ENCODE results near the gene DCP1B. TPM values are rescaled to one million over a fixed set of nuclear protein-coding genes. Genes with fewer than 3 reads are reported as not detected.

DCP1B gene
- total and polyA plus RNA-seq, 2 donors (not counting 1 experiment from before 2014, with no cell fraction given): 12.3 to 18.0 TPM

GRCh38 chr12:2017546-2018337 lies 13.5 kb upstream of the DCP1B start:
- Histone ChIP-seq H3K4me1 (ENCODE audit: control insufficient read depth in 2 of 2, insufficient read depth in 2 of 2, low read length in 2 of 2) (no peaks in the 10 kb centered on the region), H3K4me2 (replicated peaks; ENCODE audit: low read depth, low read length, poor library complexity, severe bottlenecking) (no peak overlapping the region), H3K79me2 (ENCODE audit: control insufficient read depth, insufficient read depth, low read length) (no peaks in the 10 kb centered on the region), H3K9ac (ENCODE audit: low read length) (no peak overlapping the region), H3K4me3 (ENCODE audit: control extremely low read depth in 1 of 5, extremely low read depth in 1 of 5, insufficient read depth in 1 of 5, low read depth in 2 of 5, low read length in 4 of 5) (no peak overlapping the region), H4K20me1 (ENCODE audit: control insufficient read depth, insufficient read depth, low read length, poor library complexity, severe bottlenecking) (no peaks in the 10 kb centered on the region), H3K27me3 (replicated peaks in 1 of 4; ENCODE audit: control extremely low read depth in 1 of 4, control insufficient read depth in 3 of 4, insufficient read depth in 4 of 4, low read length in 3 of 4) (peaks cover 0 to 4% (median 0%) of the 10 kb centered on the region in 4 experiments), H3K9me3 (ENCODE audit: control extremely low read depth in 1 of 3, control insufficient read depth in 2 of 3, insufficient read depth in 1 of 3, low read length in 2 of 3) (peaks cover 0 to 3% (median 0%) of the 10 kb centered on the region in 3 donors), H3K36me3 (replicated peaks in 1 of 2; ENCODE audit: control extremely low read depth in 1 of 2, control insufficient read depth in 1 of 2, extremely low read depth in 1 of 2, insufficient read depth in 2 of 2, low read length in 1 of 2) (no peaks in the 10 kb centered on the region), H2AFZ (ENCODE audit: insufficient read depth, low read depth, low read length, poor library complexity, severe bottlenecking) (no peak overlapping the region), H3K27ac (ENCODE audit: low read length in 2 of 2) (no peak overlapping the region)
- Mint-ChIP-seq H3K4me3 (no peak overlapping the region), H3K27ac (no peak overlapping the region), H3K9me3 (ENCODE audit: insufficient read depth) (no peaks in the 10 kb centered on the region), H3K27me3 (peaks cover 12% of the 10 kb centered on the region), H3K4me1 (no peaks in the 10 kb centered on the region)
- ChIA-PET POLR2A (no interaction called here), CTCF (interaction anchor here (0.9 kb wide), 1 partner anchor 10 kb away, joined by 3 read pairs; no protein-coding TSS in a partner anchor)
- ATAC-seq (ENCODE audit: low read depth): no peak
- DNase-seq: no peak
- WGBS (ENCODE audit: insufficient coverage): 66% methylated on average over 7 of the region's 12 CpGs
- intact Hi-C loops (cut with micrococcal nuclease): no loop called here
- TF ChIP-seq, protein P1, sequence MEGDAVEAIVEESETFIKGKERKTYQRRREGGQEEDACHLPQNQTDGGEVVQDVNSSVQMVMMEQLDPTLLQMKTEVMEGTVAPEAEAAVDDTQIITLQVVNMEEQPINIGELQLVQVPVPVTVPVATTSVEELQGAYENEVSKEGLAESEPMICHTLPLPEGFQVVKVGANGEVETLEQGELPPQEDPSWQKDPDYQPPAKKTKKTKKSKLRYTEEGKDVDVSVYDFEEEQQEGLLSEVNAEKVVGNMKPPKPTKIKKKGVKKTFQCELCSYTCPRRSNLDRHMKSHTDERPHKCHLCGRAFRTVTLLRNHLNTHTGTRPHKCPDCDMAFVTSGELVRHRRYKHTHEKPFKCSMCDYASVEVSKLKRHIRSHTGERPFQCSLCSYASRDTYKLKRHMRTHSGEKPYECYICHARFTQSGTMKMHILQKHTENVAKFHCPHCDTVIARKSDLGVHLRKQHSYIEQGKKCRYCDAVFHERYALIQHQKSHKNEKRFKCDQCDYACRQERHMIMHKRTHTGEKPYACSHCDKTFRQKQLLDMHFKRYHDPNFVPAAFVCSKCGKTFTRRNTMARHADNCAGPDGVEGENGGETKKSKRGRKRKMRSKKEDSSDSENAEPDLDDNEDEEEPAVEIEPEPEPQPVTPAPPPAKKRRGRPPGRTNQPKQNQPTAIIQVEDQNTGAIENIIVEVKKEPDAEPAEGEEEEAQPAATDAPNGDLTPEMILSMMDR (IDR thresholded peaks at IDR 0.05): no peak
- TF ChIP-seq EZH2 (IDR thresholded peaks at IDR 0.05; ENCODE audit: borderline replicate concordance, insufficient read depth, low read depth, low read length, poor library complexity, severe bottlenecking): no peak

DNA sequence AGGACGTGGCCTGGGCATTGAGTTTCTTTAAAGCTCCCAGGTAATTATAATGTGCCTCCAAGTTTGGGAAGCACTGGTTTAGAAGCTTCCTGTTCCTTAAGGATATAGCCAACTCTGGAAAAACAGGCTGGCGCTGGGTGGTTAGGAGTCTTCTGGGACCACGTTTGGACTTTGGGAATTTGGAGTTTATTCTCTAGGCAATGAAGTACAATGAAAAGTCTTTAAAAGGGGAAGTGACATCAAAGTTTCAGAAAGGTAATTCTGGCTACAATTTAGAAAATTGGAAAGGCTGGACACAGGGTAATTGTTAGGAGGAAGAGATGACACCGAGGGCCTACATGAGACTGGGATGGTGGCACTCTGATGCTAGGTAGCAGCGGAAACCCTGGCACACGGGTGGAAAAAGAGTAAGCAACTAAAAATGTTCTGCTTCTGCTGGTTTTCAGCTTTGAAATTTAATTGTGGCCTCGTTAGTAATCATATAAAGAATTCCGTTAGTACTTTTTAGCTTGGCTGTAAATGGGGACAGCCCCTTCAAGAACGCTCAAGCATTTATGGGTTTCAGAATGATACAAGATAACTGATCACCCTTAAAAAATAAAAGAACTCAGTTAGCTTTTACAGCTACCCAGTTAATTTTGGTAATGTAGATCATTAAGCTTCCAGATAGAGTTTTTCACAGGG lies 12.7 kb upstream of the DCP1B start:
- DNase-seq (no peak), ATAC-seq (ENCODE audit: low read depth) (no peak)
- peaks cover 12% of the 10 kb centered on the region for H3K27me3 Mint-ChIP-seq
- ChIA-PET POLR2A (no interaction called here), CTCF (interaction anchor here (0.9 kb wide), 1 partner anchor 11 kb away, joined by 3 read pairs; no protein-coding TSS in a partner anchor)
- no peak overlapping the region for H3K27ac Mint-ChIP-seq
- intact Hi-C loops (cut with micrococcal nuclease): no loop called here
- H4K20me1 ChIP-seq (ENCODE audit: control insufficient read depth, insufficient read depth, low read length, poor library complexity, severe bottlenecking): no peaks in the 10 kb centered on the region
- no peak overlapping the region for H3K4me3 Mint-ChIP-seq
- no peak overlapping the region for H3K9ac ChIP-seq (ENCODE audit: low read length)
- no peaks in the 10 kb centered on the region for H3K4me1 Mint-ChIP-seq
- H3K27ac ChIP-seq (ENCODE audit: low read length in 2 of 2): no peak overlapping the region
- H3K9me3 ChIP-seq (ENCODE audit: control extremely low read depth in 1 of 3, control insufficient read depth in 2 of 3, insufficient read depth in 1 of 3, low read length in 2 of 3): peaks cover 0 to 2% (median 0%) of the 10 kb centered on the region in 3 donors
- no peak overlapping the region for H3K4me3 ChIP-seq (ENCODE audit: control extremely low read depth in 1 of 5, extremely low read depth in 1 of 5, insufficient read depth in 1 of 5, low read depth in 2 of 5, low read length in 4 of 5)
- 86% methylated on average over 6 of the region's 9 CpGs for WGBS (ENCODE audit: insufficient coverage)
- no peak overlapping the region for H2AFZ ChIP-seq (ENCODE audit: insufficient read depth, low read depth, low read length, poor library complexity, severe bottlenecking)
- TF ChIP-seq EZH2 (IDR thresholded peaks at IDR 0.05; ENCODE audit: borderline replicate concordance, insufficient read depth, low read depth, low read length, poor library complexity, severe bottlenecking): no peak
- TF ChIP-seq, protein P1 (IDR thresholded peaks at IDR 0.05): no peak
- no peaks in the 10 kb centered on the region for H3K79me2 ChIP-seq (ENCODE audit: control insufficient read depth, insufficient read depth, low read length)
- H3K4me2 ChIP-seq (replicated peaks; ENCODE audit: low read depth, low read length, poor library complexity, severe bottlenecking): no peak overlapping the region
- peaks cover 0 to 4% (median 0%) of the 10 kb centered on the region in 4 experiments for H3K27me3 ChIP-seq (replicated peaks in 1 of 4; ENCODE audit: control extremely low read depth in 1 of 4, control insufficient read depth in 3 of 4, insufficient read depth in 4 of 4, low read length in 3 of 4)
- H3K9me3 Mint-ChIP-seq (ENCODE audit: insufficient read depth): no peaks in the 10 kb centered on the region
- H3K36me3 ChIP-seq (replicated peaks in 1 of 2; ENCODE audit: control extremely low read depth in 1 of 2, control insufficient read depth in 1 of 2, extremely low read depth in 1 of 2, insufficient read depth in 2 of 2, low read length in 1 of 2): no peaks in the 10 kb centered on the region
- no peaks in the 10 kb centered on the region for H3K4me1 ChIP-seq (ENCODE audit: control insufficient read depth in 2 of 2, insufficient read depth in 2 of 2, low read length in 2 of 2)
